Measurements from ENCODE around the gene ITM2B. TPM values are rescaled to one million over a fixed set of nuclear protein-coding genes. Genes with fewer than 3 reads are reported as not detected.
"Not testable (repeated sequence)": the region's sequence is repeated elsewhere in the genome, so short reads cannot be mapped to it uniquely, and the experiment has no call there.

The ITM2B gene
- total RNA-seq, 1 experiment from 2014 or later, result 105 TPM

DNA sequence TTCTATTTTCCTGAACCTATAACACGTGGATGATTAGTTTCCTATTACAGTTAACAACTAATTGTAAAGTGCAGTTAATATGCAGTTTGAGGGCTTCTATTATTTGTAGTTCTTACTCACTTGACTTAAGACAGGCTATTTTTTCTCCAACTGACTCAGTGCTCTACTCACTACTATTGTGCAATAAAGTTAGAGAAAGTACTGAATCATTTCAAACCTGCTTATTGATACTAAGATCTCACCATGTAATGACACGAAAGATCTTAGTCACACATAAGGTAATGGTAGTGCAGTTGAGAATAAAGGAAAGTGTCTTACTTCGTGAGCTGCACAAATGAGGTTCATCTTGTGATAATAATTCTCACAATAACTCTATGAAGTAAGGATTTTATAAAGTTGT lies 22.8 kb upstream of the ITM2B start:
- BruUV-seq (replicated peaks), result no TSS peak
- intact Hi-C loops (cut with micrococcal nuclease), result no loop called here

DNA sequence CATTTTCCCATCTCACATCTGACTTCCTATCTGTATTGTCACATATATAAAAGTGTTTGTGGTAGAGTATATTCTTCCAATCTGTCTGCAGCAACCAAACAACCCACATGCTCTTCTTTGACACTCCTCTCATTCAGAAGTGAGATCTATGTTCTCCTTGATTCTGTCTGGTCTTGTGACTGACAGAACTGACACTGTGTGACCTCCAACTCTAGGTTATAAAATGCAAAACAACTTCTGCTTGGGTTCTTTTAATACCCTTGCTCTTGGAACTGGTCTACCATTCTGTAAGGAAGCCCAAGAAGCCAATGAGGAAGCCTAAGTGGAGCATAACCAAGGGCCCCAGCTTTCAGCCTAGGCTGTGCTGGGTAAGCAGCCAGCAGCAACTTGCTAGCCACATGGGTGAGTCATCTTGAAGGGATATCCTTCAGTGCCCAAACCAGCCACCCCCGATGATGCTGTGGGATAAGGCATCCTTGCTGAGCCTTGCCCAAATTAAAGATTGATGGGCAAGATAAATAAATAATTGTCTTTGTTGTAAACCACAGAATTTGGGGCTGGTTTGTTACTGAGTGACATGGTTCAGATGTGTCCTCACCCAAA lies 18.4 kb upstream of the ITM2B start:
- no TSS peak for BruUV-seq (replicated peaks)
- Histone ChIP-seq H3K4me3 (ENCODE audit: low read length) (no peak overlapping the region), H3K79me2 (ENCODE audit: low read length) (no peaks in the 10 kb centered on the region), H3K9me3 (ENCODE audit: low read length) (no peaks in the 10 kb centered on the region), H3K9me2 (replicated peaks; ENCODE audit: low read length) (no peaks in the 10 kb centered on the region), H3K4me2 (ENCODE audit: low read length) (no peak overlapping the region), H2AFZ (ENCODE audit: low read length) (no peak overlapping the region), H3K27me3 (ENCODE audit: low read length) (no peaks in the 10 kb centered on the region), H3K9ac (ENCODE audit: low read length) (no peak overlapping the region), H3K4me1 (ENCODE audit: insufficient read depth, low read length) (peaks cover 7% of the 10 kb centered on the region; the same call in 1 of the 2 replicates), H3F3A (ENCODE audit: low read length, unreplicated experiment) (no peaks in the 10 kb centered on the region), H4K20me1 (ENCODE audit: low read length) (no peaks in the 10 kb centered on the region), H3K27ac (ENCODE audit: low read length) (no peak overlapping the region), H3K36me3 (ENCODE audit: low read depth, low read length) (no peaks in the 10 kb centered on the region)
- ChIA-PET POLR2A (ENCODE audit: unreplicated experiment) (no interaction called here), CTCF (no interaction called here)
- intact Hi-C loops (cut with micrococcal nuclease), result no loop called here
- no peak for DNase-seq
- ATAC-seq, result no peak
- TF ChIP-seq EZH2 (IDR thresholded peaks at IDR 0.05; ENCODE audit: low read length, unreplicated experiment), result no peak
- TF ChIP-seq, protein P1, sequence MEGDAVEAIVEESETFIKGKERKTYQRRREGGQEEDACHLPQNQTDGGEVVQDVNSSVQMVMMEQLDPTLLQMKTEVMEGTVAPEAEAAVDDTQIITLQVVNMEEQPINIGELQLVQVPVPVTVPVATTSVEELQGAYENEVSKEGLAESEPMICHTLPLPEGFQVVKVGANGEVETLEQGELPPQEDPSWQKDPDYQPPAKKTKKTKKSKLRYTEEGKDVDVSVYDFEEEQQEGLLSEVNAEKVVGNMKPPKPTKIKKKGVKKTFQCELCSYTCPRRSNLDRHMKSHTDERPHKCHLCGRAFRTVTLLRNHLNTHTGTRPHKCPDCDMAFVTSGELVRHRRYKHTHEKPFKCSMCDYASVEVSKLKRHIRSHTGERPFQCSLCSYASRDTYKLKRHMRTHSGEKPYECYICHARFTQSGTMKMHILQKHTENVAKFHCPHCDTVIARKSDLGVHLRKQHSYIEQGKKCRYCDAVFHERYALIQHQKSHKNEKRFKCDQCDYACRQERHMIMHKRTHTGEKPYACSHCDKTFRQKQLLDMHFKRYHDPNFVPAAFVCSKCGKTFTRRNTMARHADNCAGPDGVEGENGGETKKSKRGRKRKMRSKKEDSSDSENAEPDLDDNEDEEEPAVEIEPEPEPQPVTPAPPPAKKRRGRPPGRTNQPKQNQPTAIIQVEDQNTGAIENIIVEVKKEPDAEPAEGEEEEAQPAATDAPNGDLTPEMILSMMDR (conservative IDR thresholded peaks at IDR 0.05; ENCODE audit: low read depth, low read length), result no peak
- no peak for TF ChIP-seq EZH2phosphoT487 (IDR thresholded peaks at IDR 0.05; ENCODE audit: borderline replicate concordance, low read length)

More for the DNA sequence above, 22.8 kb upstream of the ITM2B start:
- CTCF ChIA-PET, result no interaction called here
- H3K4me2 ChIP-seq (ENCODE audit: low read length), result peak overlapping the region; percentile 32; the same call in 1 of the 2 replicates
- no peaks in the 10 kb centered on the region for H3F3A ChIP-seq (ENCODE audit: low read length, unreplicated experiment)
- H2AFZ ChIP-seq (ENCODE audit: low read length), result no peak overlapping the region
- POLR2A ChIA-PET (ENCODE audit: unreplicated experiment), result no interaction called here
- no peaks in the 10 kb centered on the region for H3K27me3 ChIP-seq (ENCODE audit: low read length)
- no peaks in the 10 kb centered on the region for H3K36me3 ChIP-seq (ENCODE audit: low read depth, low read length)
- H4K20me1 ChIP-seq (ENCODE audit: low read length), result no peaks in the 10 kb centered on the region
- H3K4me1 ChIP-seq (ENCODE audit: insufficient read depth, low read length), result peaks cover 10% of the 10 kb centered on the region; the same call in 1 of the 2 replicates
- H3K27ac ChIP-seq (ENCODE audit: low read length), result peak overlapping the region; percentile 52
- ATAC-seq, result peak; percentile 69
- H3K9ac ChIP-seq (ENCODE audit: low read length), result no peak overlapping the region
- no peak overlapping the region for H3K4me3 ChIP-seq (ENCODE audit: low read length)
- H3K79me2 ChIP-seq (ENCODE audit: low read length), result no peaks in the 10 kb centered on the region
- TF ChIP-seq EZH2 (IDR thresholded peaks at IDR 0.05; ENCODE audit: low read length, unreplicated experiment) (no peak), EZH2phosphoT487 (IDR thresholded peaks at IDR 0.05; ENCODE audit: borderline replicate concordance, low read length) (no peak)
- TF ChIP-seq, protein P1 (conservative IDR thresholded peaks at IDR 0.05; ENCODE audit: low read depth, low read length), result no peak
- DNase-seq, result peak; percentile 84
- H3K9me2 ChIP-seq (replicated peaks; ENCODE audit: low read length), result no peaks in the 10 kb centered on the region
- no peaks in the 10 kb centered on the region for H3K9me3 ChIP-seq (ENCODE audit: low read length)

DNA sequence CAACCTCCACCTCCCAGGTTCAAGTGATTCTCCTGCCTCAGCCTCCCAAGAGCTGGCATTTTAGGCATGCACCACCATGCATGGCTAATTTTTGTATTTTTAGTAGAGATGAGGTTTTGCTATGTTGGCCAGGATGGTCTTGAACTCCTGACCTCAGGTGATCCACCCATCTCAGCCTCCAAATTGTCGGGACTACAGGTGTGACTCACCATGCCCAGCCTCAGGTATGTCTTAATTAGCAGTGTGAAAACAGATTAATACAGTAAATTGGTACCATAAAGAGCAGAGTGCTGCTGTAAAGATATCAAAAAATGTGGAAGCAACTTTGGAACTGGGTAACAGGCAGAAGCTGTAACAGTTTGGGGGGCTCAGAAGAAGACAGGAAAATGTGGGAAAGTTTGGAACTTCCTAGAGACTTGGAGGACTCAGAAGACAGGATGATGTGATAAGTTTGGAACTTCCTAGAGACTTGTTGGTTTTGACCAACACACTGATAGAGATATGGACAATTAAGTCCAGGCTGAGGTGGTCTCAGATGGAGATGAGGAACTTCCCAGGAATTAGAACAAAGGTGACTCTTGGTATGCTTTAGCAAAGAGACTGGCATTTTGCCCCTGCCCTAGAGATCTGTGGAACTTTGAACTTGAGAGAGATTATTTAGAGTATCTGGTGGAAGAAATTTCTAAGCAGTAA lies 17.3 kb upstream of the ITM2B start:
- H3K4me2 ChIP-seq (ENCODE audit: low read length); BruUV-seq (replicated peaks); H3K79me2 ChIP-seq (ENCODE audit: low read length); H3K36me3 ChIP-seq (ENCODE audit: low read depth, low read length); H3K9me3 ChIP-seq (ENCODE audit: low read length); H3K9ac ChIP-seq (ENCODE audit: low read length); POLR2A ChIA-PET (ENCODE audit: unreplicated experiment); H3K4me3 ChIP-seq (ENCODE audit: low read length); H3F3A ChIP-seq (ENCODE audit: low read length, unreplicated experiment); H3K4me1 ChIP-seq (ENCODE audit: insufficient read depth, low read length); ATAC-seq; DNase-seq; intact Hi-C loops (cut with micrococcal nuclease); CTCF ChIA-PET; H4K20me1 ChIP-seq (ENCODE audit: low read length); H2AFZ ChIP-seq (ENCODE audit: low read length); H3K27ac ChIP-seq (ENCODE audit: low read length); H3K9me2 ChIP-seq (replicated peaks; ENCODE audit: low read length); H3K27me3 ChIP-seq (ENCODE audit: low read length): not testable (repeated sequence)
